ENCODE results near the gene PDCD2L. TPM values are rescaled to one million over a fixed set of nuclear protein-coding genes. Genes with fewer than 3 reads are reported as not detected.

Gene PDCD2L
- polyA plus RNA-seq, 1 of the 3 experiments (the other 2 are of a cell fraction), result 20.8 TPM

- no peak overlapping the region for H3K4me2 ChIP-seq
Observed at GRCh38 chr19:34405892-34406660, 1.9 kb downstream of the PDCD2L start.

DNA sequence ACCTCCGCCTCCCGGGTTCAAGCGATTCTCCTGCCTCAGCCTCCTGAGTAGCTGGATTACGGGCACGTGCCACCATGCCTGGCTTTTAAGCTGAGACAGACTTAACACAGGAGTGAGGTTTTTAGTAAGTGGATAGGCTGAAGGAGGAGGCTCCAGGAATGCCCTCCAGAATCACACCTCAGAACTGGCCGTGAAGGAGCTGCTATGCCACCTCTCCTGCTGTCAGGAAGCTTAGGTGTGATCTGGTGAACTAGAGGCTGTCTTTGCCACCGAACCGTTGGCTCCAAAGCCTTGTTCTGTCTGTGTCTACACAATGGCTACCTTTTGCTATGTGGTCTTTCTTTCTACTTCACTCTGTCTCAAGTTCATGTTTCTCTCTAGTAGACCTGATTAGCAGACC, 4.2 kb downstream of the PDCD2L start:
- Histone ChIP-seq H3K27me3 (ENCODE audit: insufficient read depth) (no peaks in the 10 kb centered on the region), H3K4me2 (no peak overlapping the region), H2AFZ (ENCODE audit: low read depth) (no peak overlapping the region), H3F3A (replicated peaks; ENCODE audit: insufficient read depth) (peaks cover 6% of the 10 kb centered on the region), H3K79me2 (ENCODE audit: insufficient read depth) (peaks cover 15% of the 10 kb centered on the region; the same call in 1 of the 2 replicates), H4K20me1 (ENCODE audit: insufficient read depth) (no peaks in the 10 kb centered on the region), H3K27ac (ENCODE audit: low read depth in 2 of 2, low read length in 1 of 2) (no peak overlapping the region), H3K4me1 (ENCODE audit: control insufficient read depth in 1 of 2, insufficient read depth in 2 of 2, low read depth in 1 of 2, low read length in 1 of 2) (no peaks in the 10 kb centered on the region), H3K36me3 (replicated peaks in 1 of 2; ENCODE audit: control insufficient read depth in 1 of 2, insufficient read depth in 2 of 2, low read length in 1 of 2) (peaks cover 5 to 12% of the 10 kb centered on the region in 2 experiments), H3K9me2 (no peaks in the 10 kb centered on the region), H3K9ac (no peak overlapping the region), H3K4me3 (ENCODE audit: low read depth in 2 of 2, low read length in 1 of 2) (no peak overlapping the region), H3K9me3 (no peaks in the 10 kb centered on the region)
- no peak for DNase-seq
- ChIA-PET CTCF (no interaction called here), POLR2A (no interaction called here)
- TF ChIP-seq, protein P1, sequence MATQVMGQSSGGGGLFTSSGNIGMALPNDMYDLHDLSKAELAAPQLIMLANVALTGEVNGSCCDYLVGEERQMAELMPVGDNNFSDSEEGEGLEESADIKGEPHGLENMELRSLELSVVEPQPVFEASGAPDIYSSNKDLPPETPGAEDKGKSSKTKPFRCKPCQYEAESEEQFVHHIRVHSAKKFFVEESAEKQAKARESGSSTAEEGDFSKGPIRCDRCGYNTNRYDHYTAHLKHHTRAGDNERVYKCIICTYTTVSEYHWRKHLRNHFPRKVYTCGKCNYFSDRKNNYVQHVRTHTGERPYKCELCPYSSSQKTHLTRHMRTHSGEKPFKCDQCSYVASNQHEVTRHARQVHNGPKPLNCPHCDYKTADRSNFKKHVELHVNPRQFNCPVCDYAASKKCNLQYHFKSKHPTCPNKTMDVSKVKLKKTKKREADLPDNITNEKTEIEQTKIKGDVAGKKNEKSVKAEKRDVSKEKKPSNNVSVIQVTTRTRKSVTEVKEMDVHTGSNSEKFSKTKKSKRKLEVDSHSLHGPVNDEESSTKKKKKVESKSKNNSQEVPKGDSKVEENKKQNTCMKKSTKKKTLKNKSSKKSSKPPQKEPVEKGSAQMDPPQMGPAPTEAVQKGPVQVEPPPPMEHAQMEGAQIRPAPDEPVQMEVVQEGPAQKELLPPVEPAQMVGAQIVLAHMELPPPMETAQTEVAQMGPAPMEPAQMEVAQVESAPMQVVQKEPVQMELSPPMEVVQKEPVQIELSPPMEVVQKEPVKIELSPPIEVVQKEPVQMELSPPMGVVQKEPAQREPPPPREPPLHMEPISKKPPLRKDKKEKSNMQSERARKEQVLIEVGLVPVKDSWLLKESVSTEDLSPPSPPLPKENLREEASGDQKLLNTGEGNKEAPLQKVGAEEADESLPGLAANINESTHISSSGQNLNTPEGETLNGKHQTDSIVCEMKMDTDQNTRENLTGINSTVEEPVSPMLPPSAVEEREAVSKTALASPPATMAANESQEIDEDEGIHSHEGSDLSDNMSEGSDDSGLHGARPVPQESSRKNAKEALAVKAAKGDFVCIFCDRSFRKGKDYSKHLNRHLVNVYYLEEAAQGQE (IDR thresholded peaks at IDR 0.05; ENCODE audit: low read depth, low read length), result no peak
- TF ChIP-seq TAF1 (IDR thresholded peaks at IDR 0.05; ENCODE audit: borderline replicate concordance, low read depth, low read length) (no peak), FOXM1 (IDR thresholded peaks at IDR 0.05; ENCODE audit: low read depth) (no peak), FOSL2 (IDR thresholded peaks at IDR 0.05; ENCODE audit: borderline replicate concordance, low read depth) (no peak)
- WGBS (ENCODE audit: low lambda C conversion rate), result 93% methylated on average over 8 of the region's 8 CpGs

More at GRCh38 chr19:34405892-34406660, 1.9 kb downstream of the PDCD2L start:
- no peak overlapping the region for H3K4me3 ChIP-seq (ENCODE audit: low read depth in 2 of 2, low read length in 1 of 2)
- ChIA-PET POLR2A (no interaction called here), CTCF (interaction anchor here (1.3 to 1.6 kb wide), 3 partner anchors 9 to 26 kb away, joined by 3 to 7 read pairs (median 4); no protein-coding TSS in a partner anchor)
- H4K20me1 ChIP-seq (ENCODE audit: insufficient read depth), result no peaks in the 10 kb centered on the region
- no peak overlapping the region for H3K27ac ChIP-seq (ENCODE audit: low read depth in 2 of 2, low read length in 1 of 2)
- 91% methylated on average over 13 of the region's 13 CpGs for WGBS (ENCODE audit: low lambda C conversion rate)
- H3K9ac ChIP-seq, result no peak overlapping the region
- TF ChIP-seq MAX (IDR thresholded peaks at IDR 0.05; ENCODE audit: low read depth), result no peak
- TF ChIP-seq RXRA (IDR thresholded peaks at IDR 0.05; ENCODE audit: borderline replicate concordance, low read depth), result no peak
- TF ChIP-seq SMC3 (IDR thresholded peaks at IDR 0.05; ENCODE audit: low read depth, low read length), result no peak
- no peak for TF ChIP-seq TCF12 (IDR thresholded peaks at IDR 0.05)
- H3K9me3 ChIP-seq, result no peaks in the 10 kb centered on the region
- no peaks in the 10 kb centered on the region for H3K27me3 ChIP-seq (ENCODE audit: insufficient read depth)
- peaks cover 15% of the 10 kb centered on the region for H3F3A ChIP-seq (replicated peaks; ENCODE audit: insufficient read depth)
- H3K79me2 ChIP-seq (ENCODE audit: insufficient read depth), result peaks cover 15% of the 10 kb centered on the region; the same call in 1 of the 2 replicates
- DNase-seq, result no peak
- H3K4me1 ChIP-seq (ENCODE audit: control insufficient read depth in 1 of 2, insufficient read depth in 2 of 2, low read depth in 1 of 2, low read length in 1 of 2), result no peaks in the 10 kb centered on the region
- peaks cover 5 to 12% of the 10 kb centered on the region in 2 experiments for H3K36me3 ChIP-seq (replicated peaks in 1 of 2; ENCODE audit: control insufficient read depth in 1 of 2, insufficient read depth in 2 of 2, low read length in 1 of 2)
- H2AFZ ChIP-seq (ENCODE audit: low read depth), result no peak overlapping the region
- H3K9me2 ChIP-seq, result no peaks in the 10 kb centered on the region

All from SK-N-SH (cell line).